H1 (cell line): ENCODE measurements around the gene GCM1. TPM values are rescaled to one million over a fixed set of nuclear protein-coding genes. Genes with fewer than 3 reads are reported as not detected.

Experiments used
- CTCF ChIA-PET: fragments of 300-600 bp; sonication (Branson Sonifier 250); formaldehyde crosslinking; loops from one replicate; lab custom pipeline; 2021; ENCODE audit not compliant: partially characterized antibody; lab: Charles Lee
- POLR2A ChIA-PET: fragments of 300-600 bp; sonication (Branson Sonifier 250); formaldehyde crosslinking; loops from one replicate; lab custom pipeline; 2021; ENCODE audit warnings: inconsistent platforms; ENCODE audit not compliant: partially characterized antibody; lab: Charles Lee
- DNase-seq, 2 experiments: peaks; one replicate each; pipeline versions ENCODE4 v3.0.0 to v3.0.0-alpha.2; 2010 to 2022; ENCODE audit warnings: low spot score in 2 of 2, low read depth in 1 of 2, mixed read lengths in 1 of 2
- FAIRE-seq: peaks from 2 replicates; lab custom pipeline; 2011; peaks lifted over from hg19 to GRCh38; lab: Jason Lieb, UNC
- H2AFZ ChIP-seq: 2 replicates; pipeline ENCODE4 v1.8.1; 2012; ENCODE audit warnings: low read length, inconsistent platforms
- H2AK5ac ChIP-seq: 2 replicates; pipeline ENCODE4 v1.6.1; 2013; ENCODE audit warnings: low read depth, low read length
- H2BK120ac ChIP-seq: replicated peaks from 2 replicates; pipeline ENCODE3; 2013; ENCODE audit warnings: low read depth, low read length, inconsistent platforms
- H2BK12ac ChIP-seq: 2 replicates; pipeline ENCODE4 v1.6.1; 2013; ENCODE audit warnings: low read depth, low read length
- H2BK15ac ChIP-seq: 2 replicates; pipeline ENCODE4 v1.6.1; 2013; ENCODE audit warnings: low read length
- H2BK20ac ChIP-seq: 2 replicates; pipeline ENCODE4 v1.6.1; 2013; ENCODE audit warnings: low read length
- H2BK5ac ChIP-seq: 2 replicates; pipeline ENCODE4 v1.6.1; 2013; ENCODE audit warnings: low read depth, low read length
- H3K14ac ChIP-seq: 2 replicates; pipeline ENCODE4 v1.6.1; 2013; ENCODE audit warnings: inconsistent platforms; ENCODE audit not compliant: insufficient read length
- H3K18ac ChIP-seq: 2 replicates; pipeline ENCODE4 v1.6.1; 2013; ENCODE audit warnings: low read length; ENCODE audit errors: extremely low read depth
- H3K23ac ChIP-seq: 2 replicates; pipeline ENCODE4 v1.6.1; 2013; ENCODE audit warnings: inconsistent platforms; ENCODE audit not compliant: insufficient read length
- H3K23me2 ChIP-seq: 2 replicates; pipeline ENCODE4 v1.6.1; 2013; ENCODE audit warnings: low read depth, low read length
- H3K27ac ChIP-seq: 2 replicates; pipeline ENCODE4 v1.6.1; 2011; ENCODE audit warnings: low read depth, low read length, inconsistent platforms
- H3K27me3 ChIP-seq, 4 experiments: replicated peaks in 1 of 4; 1 replicate in 1 of 4; 2 replicates in 3 of 4; pipeline versions ENCODE4 v1.6.1 to v1.8.1; 2011 to 2013; ENCODE audit warnings: low read length in 3 of 4, mild to moderate bottlenecking in 3 of 4, inconsistent platforms in 2 of 4, mixed read lengths in 2 of 4, moderate library complexity in 1 of 4; ENCODE audit not compliant: control insufficient read depth in 3 of 4, insufficient read depth in 3 of 4; ENCODE audit errors: extremely low read depth in 1 of 4
- H3K36me3 ChIP-seq, 4 experiments: 2 replicates each; pipeline versions ENCODE4 v1.6.1 to v1.8.1; 2011 to 2013; ENCODE audit warnings: mild to moderate bottlenecking in 4 of 4, low read length in 3 of 4, moderate library complexity in 2 of 4, control low read depth in 1 of 4, inconsistent platforms in 1 of 4; ENCODE audit not compliant: insufficient read depth in 4 of 4, control insufficient read depth in 2 of 4
- H3K4ac ChIP-seq: replicated peaks from 2 replicates; pipeline ENCODE3; 2013; ENCODE audit warnings: low read length, low read depth, mixed read lengths, inconsistent platforms; ENCODE audit not compliant: insufficient read length
- H3K4me1 ChIP-seq, 4 experiments: replicated peaks in 1 of 4; 1 replicate in 1 of 4; 2 replicates in 3 of 4; pipeline versions ENCODE4 v1.6.1 to v1.8.1; 2011 to 2013; ENCODE audit warnings: low read length in 3 of 4, inconsistent platforms in 2 of 4, mixed read lengths in 1 of 4; ENCODE audit not compliant: insufficient read depth in 4 of 4, control insufficient read depth in 3 of 4
- H3K4me2 ChIP-seq, 2 experiments: 2 replicates each; pipeline versions ENCODE4 v1.6.1 to v1.8.1; 2011 to 2013; ENCODE audit warnings: low read depth in 2 of 2, low read length in 2 of 2, control low read depth in 1 of 2, inconsistent platforms in 1 of 2, mild to moderate bottlenecking in 1 of 2; ENCODE audit not compliant: insufficient read depth in 1 of 2
- H3K4me3 ChIP-seq, 4 experiments: fragments of 200-600, 300-600 bp in 1 of 4; sonication (generic), shearing (Covaris generic), sonication (Bioruptor Twin) in 1 of 4; 2 replicates each; pipeline versions ENCODE4 v1.5.1 to v1.8.1; 2011 to 2016; ENCODE audit warnings: low read length in 4 of 4, low read depth in 3 of 4, control low read depth in 2 of 4, inconsistent platforms in 2 of 4, mild to moderate bottlenecking in 2 of 4, mixed read lengths in 1 of 4, moderate library complexity in 1 of 4; ENCODE audit not compliant: insufficient read depth in 2 of 4; ENCODE audit errors: extremely low read depth in 1 of 4
- H3K56ac ChIP-seq: replicated peaks from 2 replicates; pipeline ENCODE3; 2013; ENCODE audit warnings: low read depth, mild to moderate bottlenecking, mixed read lengths, low read length, inconsistent platforms; ENCODE audit not compliant: insufficient read length
- H3K79me1 ChIP-seq: 2 replicates; pipeline ENCODE4 v1.6.1; 2013; ENCODE audit warnings: low read depth, low read length, control low read depth
- H3K79me2 ChIP-seq, 2 experiments: 2 replicates each; pipeline versions ENCODE4 v1.6.1 to v1.8.1; 2012 to 2013; ENCODE audit warnings: low read length in 2 of 2, mild to moderate bottlenecking in 2 of 2, inconsistent platforms in 1 of 2; ENCODE audit not compliant: insufficient read depth in 2 of 2, control insufficient read depth in 1 of 2
- H3K9ac ChIP-seq, 4 experiments: replicated peaks in 1 of 4; 1 replicate in 1 of 4; 2 replicates in 3 of 4; pipeline versions ENCODE4 v1.6.1 to v1.8.1; 2011 to 2013; ENCODE audit warnings: low read depth in 3 of 4, low read length in 3 of 4, control low read depth in 2 of 4, mild to moderate bottlenecking in 2 of 4, moderate library complexity in 2 of 4, inconsistent platforms in 1 of 4; ENCODE audit errors: extremely low read depth in 1 of 4
- H3K9me3 ChIP-seq, 2 experiments: 2 replicates each; pipeline versions ENCODE4 v1.6.1 to v1.8.1; 2012 to 2013; ENCODE audit warnings: mild to moderate bottlenecking in 2 of 2, moderate library complexity in 2 of 2, control low read depth in 1 of 2, inconsistent platforms in 1 of 2, low read depth in 1 of 2, low read length in 1 of 2, mixed read lengths in 1 of 2; ENCODE audit not compliant: insufficient read depth in 2 of 2
- H4K20me1 ChIP-seq, 2 experiments: replicated peaks in 1 of 2; 2 replicates each; pipeline versions ENCODE3 to v1.8.1; 2011 to 2013; ENCODE audit warnings: inconsistent platforms in 2 of 2, low read length in 2 of 2, mild to moderate bottlenecking in 1 of 2; ENCODE audit not compliant: insufficient read depth in 2 of 2, control insufficient read depth in 1 of 2
- H4K5ac ChIP-seq: 2 replicates; pipeline ENCODE4 v1.6.1; 2013; ENCODE audit warnings: low read length, low read depth, mixed read lengths, inconsistent platforms; ENCODE audit not compliant: insufficient read length
- H4K8ac ChIP-seq: 2 replicates; pipeline ENCODE4 v1.8.0; 2013; ENCODE audit warnings: mild to moderate bottlenecking, moderate library complexity, low read length, inconsistent platforms; ENCODE audit not compliant: insufficient read depth; ENCODE audit errors: extremely low read depth
- H4K91ac ChIP-seq: replicated peaks from 2 replicates; pipeline ENCODE3; 2013; ENCODE audit warnings: low read length, mixed read lengths, inconsistent platforms; ENCODE audit not compliant: insufficient read length
- BRCA1 ChIP-seq: IDR thresholded peaks from 2 replicates; pipeline ENCODE4 v1.6.1; 2012; ENCODE audit warnings: low read depth, low read length, improper control_type of control experiment
- GABPA ChIP-seq: IDR thresholded peaks from 2 replicates; pipeline ENCODE4 v1.6.1; 2011; ENCODE audit warnings: mild to moderate bottlenecking, low read length, moderate library complexity, borderline replicate concordance; ENCODE audit not compliant: insufficient read depth
- MAFK ChIP-seq: IDR thresholded peaks from 2 replicates; pipeline ENCODE4 v1.6.1; 2012; ENCODE audit warnings: low read depth, mild to moderate bottlenecking, improper control_type of control experiment, low read length
- PHF8 ChIP-seq: fragments of 200-600 bp; sonication (generic); conservative IDR thresholded peaks from 2 replicates; pipeline ENCODE4 v1.7.1; 2012; ENCODE audit warnings: low read depth, mild to moderate bottlenecking, inconsistent platforms, low read length, moderate library complexity
- POLR2AphosphoS5 ChIP-seq: IDR thresholded peaks from 2 replicates; pipeline ENCODE4 v1.6.1; 2011; ENCODE audit warnings: low read depth, low read length
- RAD21 ChIP-seq, 2 experiments: IDR thresholded peaks in 1 of 2; conservative IDR thresholded peaks in 1 of 2; 2 replicates each; pipeline ENCODE4 v1.6.1; 2011; ENCODE audit warnings: low read depth in 2 of 2, low read length in 2 of 2, improper control_type of control experiment in 1 of 2, inconsistent platforms in 1 of 2, mild to moderate bottlenecking in 1 of 2, moderate library complexity in 1 of 2
- SP2 ChIP-seq: IDR thresholded peaks from 2 replicates; pipeline ENCODE4 v1.6.1; 2012; ENCODE audit warnings: mild to moderate bottlenecking, low read length, inconsistent platforms
- TBP ChIP-seq: IDR thresholded peaks from 2 replicates; pipeline ENCODE4 v1.6.1; 2011; ENCODE audit warnings: low read depth, low read length, improper control_type of control experiment
- ZNF274 ChIP-seq: IDR thresholded peaks from 2 replicates; pipeline ENCODE4 v1.7.0; 2012; ENCODE audit warnings: low read length, borderline replicate concordance; ENCODE audit errors: extremely low read depth
- WGBS, 2 experiments: shearing (Covaris generic) in 1 of 2; methylation state at CpG; one replicate each; pipeline versions ENCODE4 v1.1.6 to v1.1.7; 2013 to 2015; ENCODE audit warnings: low lambda C conversion rate in 2 of 2, mixed read lengths in 2 of 2, inconsistent platforms in 1 of 2, low coverage in 1 of 2, missing lambda C conversion rate in 1 of 2; ENCODE audit not compliant: insufficient replicate concordance in 2 of 2, insufficient coverage in 1 of 2, insufficient read length in 1 of 2; ENCODE audit errors: extremely low coverage in 1 of 2, missing lambda C conversion rate in 1 of 2; 5-methylcytosine and 5-hydroxymethylcytosine counted together
- polyA plus RNA-seq, 7 experiments: library from polyadenylated mRNA; depleted of rRNA in 3 of 7; stranded (reverse) in 5 of 7; unstranded in 2 of 7; fragments of >200 nt in 5 of 7; fragments of 200-250 nt in 2 of 7; gene quantifications; 1 replicate in 5 of 7; 2 replicates in 1 of 7; 4 replicates in 1 of 7; pipeline versions ENCODE4 v1.2.1 to v1.2.3, GENCODE V29; 2011 to 2013; ENCODE audit warnings: missing spikeins in 2 of 7, mixed read lengths in 2 of 7
- total RNA-seq: library from RNA; stranded (reverse); fragmentation: NEBNext Ultra II Directional; extraction: Animal tissue kit (Norgen Biotek cat#: 25700); gene quantifications from 2 replicates; pipeline ENCODE4 v1.2.1, GENCODE V29; 2021
- TF ChIP-seq, protein P1 (sequence below): IDR thresholded peaks from 2 replicates; pipeline ENCODE4 v1.6.1; 2012; ENCODE audit warnings: inconsistent platforms

Gene GCM1
- total and polyA plus RNA-seq, 2 of the 8 experiments (the other 6 are each of a cell fraction or from before 2014, with no cell fraction given) = not detected

DNA sequence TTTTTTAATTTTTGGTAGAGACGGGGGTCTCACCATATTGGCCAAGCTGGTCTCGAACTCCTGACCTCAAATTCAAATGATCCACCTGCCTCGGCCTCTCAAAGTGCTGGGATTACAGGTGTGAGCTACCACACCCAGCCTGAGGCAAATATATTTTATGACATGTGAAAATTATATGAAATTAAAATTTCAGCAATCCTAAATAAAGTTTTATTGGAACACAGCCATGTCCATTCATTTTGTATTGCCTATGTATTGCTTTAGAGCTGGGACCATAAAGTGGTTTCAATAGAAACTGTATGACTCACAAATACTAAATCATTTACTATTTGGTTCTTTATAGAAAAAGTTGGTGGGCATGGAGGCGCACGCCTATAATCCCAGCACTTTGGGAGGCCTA, 32.0 kb upstream of the GCM1 start:
- Histone ChIP-seq H3K79me1 (no peaks in the 10 kb centered on the region), H3K27me3 (no peaks in the 10 kb centered on the region), H4K91ac (no peak overlapping the region), H3K23me2 (no peaks in the 10 kb centered on the region; the same call in 1 of the 2 replicates), H2AK5ac (no peak overlapping the region), H3K14ac (no peak overlapping the region), H2BK12ac (no peak overlapping the region), H3K4ac (no peak overlapping the region), H3K79me2 (no peaks in the 10 kb centered on the region), H3K18ac (no peak overlapping the region), H4K20me1 (no peaks in the 10 kb centered on the region), H2AFZ (no peak overlapping the region), H4K5ac (no peak overlapping the region), H2BK5ac (no peak overlapping the region), H2BK20ac (no peak overlapping the region), H2BK120ac (no peak overlapping the region), H3K9ac (no peak overlapping the region), H4K8ac (no peak overlapping the region), H3K36me3 (no peaks in the 10 kb centered on the region), H3K4me2 (no peak overlapping the region), H2BK15ac (no peak overlapping the region), H3K23ac (no peak overlapping the region), H3K4me3 (no peak overlapping the region), H3K9me3 (no peaks in the 10 kb centered on the region), H3K27ac (no peak overlapping the region), H3K4me1 (no peaks in the 10 kb centered on the region), H3K56ac (no peak overlapping the region)
- no peak for FAIRE-seq
- WGBS, 2 experiments = 95% methylated on average over 5 of the region's 5 CpGs; no CpG with 5 or more reads in 1 of the 2 experiments
- no peak for TF ChIP-seq POLR2AphosphoS5
- no peak for TF ChIP-seq PHF8
- TF ChIP-seq TBP = no peak
- TF ChIP-seq BRCA1 = no peak
- no peak for TF ChIP-seq ZNF274
- no peak for TF ChIP-seq RAD21 (IDR thresholded peaks at IDR 0.05 in 1 of 2, conservative IDR thresholded peaks at IDR 0.05 in 1 of 2; ENCODE audit: low read depth in 2 of 2, low read length in 2 of 2)
- TF ChIP-seq GABPA = no peak
- TF ChIP-seq, protein P1, sequence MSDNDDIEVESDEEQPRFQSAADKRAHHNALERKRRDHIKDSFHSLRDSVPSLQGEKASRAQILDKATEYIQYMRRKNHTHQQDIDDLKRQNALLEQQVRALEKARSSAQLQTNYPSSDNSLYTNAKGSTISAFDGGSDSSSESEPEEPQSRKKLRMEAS = no peak
- no peak for TF ChIP-seq MAFK
- TF ChIP-seq SP2 = no peak
- no peak for DNase-seq
- POLR2A ChIA-PET = no interaction called here
- CTCF ChIA-PET = interaction anchor here (1.0 to 5.4 kb wide), 2 partner anchors 9 to 304 kb away, joined by 3 to 49 read pairs; no protein-coding TSS in a partner anchor
